NB4 (cell line): ENCODE results near the gene CFL1.

Source experiments
- MYC ChIP-seq: IDR thresholded peaks from 2 replicates; pipeline ENCODE4 v1.6.1; 2011; ENCODE audit warnings: low read depth, low read length
- POLR2A ChIP-seq: IDR thresholded peaks from 2 replicates; pipeline ENCODE4 v1.6.1; 2011; ENCODE audit warnings: mild to moderate bottlenecking; ENCODE audit not compliant: insufficient read length; ENCODE audit errors: extremely low read depth
- TF ChIP-seq, protein P1 (sequence below): IDR thresholded peaks from one replicate; pipeline ENCODE4 v1.5.1; 2012; ENCODE audit warnings: low read depth, low read length
- TF ChIP-seq, protein P2 (sequence below): IDR thresholded peaks from 2 replicates; pipeline ENCODE4 v1.6.1; 2011; ENCODE audit warnings: low read depth, low read length

DNA sequence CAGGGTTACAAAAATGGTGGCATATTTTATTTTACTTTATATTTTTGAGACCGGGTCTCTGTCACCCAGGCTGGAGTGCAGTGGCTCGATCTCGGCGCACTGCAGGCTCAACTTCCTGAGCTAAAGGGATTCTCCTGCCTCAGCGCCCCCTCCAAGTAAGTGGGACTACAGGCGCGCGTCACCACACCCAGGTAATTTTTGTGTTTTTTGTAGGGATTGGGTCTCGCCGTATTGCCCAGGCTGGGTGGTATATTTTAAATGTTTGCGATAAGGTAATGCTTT lies 42.9 kb upstream of the CFL1 start:
- TF ChIP-seq, protein P1, sequence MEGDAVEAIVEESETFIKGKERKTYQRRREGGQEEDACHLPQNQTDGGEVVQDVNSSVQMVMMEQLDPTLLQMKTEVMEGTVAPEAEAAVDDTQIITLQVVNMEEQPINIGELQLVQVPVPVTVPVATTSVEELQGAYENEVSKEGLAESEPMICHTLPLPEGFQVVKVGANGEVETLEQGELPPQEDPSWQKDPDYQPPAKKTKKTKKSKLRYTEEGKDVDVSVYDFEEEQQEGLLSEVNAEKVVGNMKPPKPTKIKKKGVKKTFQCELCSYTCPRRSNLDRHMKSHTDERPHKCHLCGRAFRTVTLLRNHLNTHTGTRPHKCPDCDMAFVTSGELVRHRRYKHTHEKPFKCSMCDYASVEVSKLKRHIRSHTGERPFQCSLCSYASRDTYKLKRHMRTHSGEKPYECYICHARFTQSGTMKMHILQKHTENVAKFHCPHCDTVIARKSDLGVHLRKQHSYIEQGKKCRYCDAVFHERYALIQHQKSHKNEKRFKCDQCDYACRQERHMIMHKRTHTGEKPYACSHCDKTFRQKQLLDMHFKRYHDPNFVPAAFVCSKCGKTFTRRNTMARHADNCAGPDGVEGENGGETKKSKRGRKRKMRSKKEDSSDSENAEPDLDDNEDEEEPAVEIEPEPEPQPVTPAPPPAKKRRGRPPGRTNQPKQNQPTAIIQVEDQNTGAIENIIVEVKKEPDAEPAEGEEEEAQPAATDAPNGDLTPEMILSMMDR: no peak
- no peak for TF ChIP-seq POLR2A
- TF ChIP-seq MYC: no peak
- TF ChIP-seq, protein P2, sequence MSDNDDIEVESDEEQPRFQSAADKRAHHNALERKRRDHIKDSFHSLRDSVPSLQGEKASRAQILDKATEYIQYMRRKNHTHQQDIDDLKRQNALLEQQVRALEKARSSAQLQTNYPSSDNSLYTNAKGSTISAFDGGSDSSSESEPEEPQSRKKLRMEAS: no peak
